HG03060 (cell line): ENCODE data around the gene RBMXL2.
A peak's percentile ranks its signal among the peaks of the same experiment; 100 is the strongest.

ENCODE experiments used
- ATAC-seq: cut with Tn5 transposase; IDR thresholded peaks from one replicate; pipeline ENCODE4 v1.9.1; 2021; ENCODE audit warnings: low read depth, moderate number of reproducible peaks; ENCODE audit not compliant: unreplicated experiment

The RBMXL2 gene

GRCh38 chr11:7088921-7089320 is at the start of gene RBMXL2:
Gene RBMXL2, plus strand, starts transcription at chr11:7088998. Its CDS starts 123 bp downstream, at chr11:7089121.
- no peak for ATAC-seq

DNA sequence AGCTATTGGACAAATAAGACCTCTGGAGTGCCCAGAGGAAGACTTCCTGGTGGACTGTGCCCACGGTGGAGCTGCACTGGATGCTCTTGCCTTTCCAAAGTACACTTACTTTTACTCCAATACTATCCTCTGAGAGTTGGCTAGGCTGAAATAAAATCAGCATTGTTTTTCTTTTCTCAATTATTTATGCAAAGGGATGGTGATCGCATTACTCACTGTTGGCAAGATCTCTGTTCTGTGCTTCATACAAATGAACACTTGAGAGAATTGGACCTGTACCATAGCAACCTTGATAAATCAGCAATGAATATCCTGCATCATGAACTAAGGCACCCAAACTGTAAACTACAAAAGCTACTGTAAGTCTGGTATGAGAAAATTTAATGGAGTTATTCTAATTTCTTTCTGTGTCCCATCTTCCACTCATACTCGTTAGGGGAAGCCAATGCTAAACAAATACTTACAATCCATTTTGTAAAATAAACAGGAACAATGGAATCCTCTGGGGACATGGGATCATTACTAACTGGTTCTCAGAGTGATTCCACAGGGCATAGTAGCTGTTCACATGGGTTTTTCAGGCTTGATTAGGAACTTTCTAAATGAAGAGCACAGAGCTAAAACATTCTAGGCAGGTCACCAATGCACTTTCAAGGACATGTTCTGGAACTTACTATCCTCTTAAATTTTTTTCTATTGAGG is 42.2 kb upstream of the RBMXL2 start:
- ATAC-seq, result no peak

DNA sequence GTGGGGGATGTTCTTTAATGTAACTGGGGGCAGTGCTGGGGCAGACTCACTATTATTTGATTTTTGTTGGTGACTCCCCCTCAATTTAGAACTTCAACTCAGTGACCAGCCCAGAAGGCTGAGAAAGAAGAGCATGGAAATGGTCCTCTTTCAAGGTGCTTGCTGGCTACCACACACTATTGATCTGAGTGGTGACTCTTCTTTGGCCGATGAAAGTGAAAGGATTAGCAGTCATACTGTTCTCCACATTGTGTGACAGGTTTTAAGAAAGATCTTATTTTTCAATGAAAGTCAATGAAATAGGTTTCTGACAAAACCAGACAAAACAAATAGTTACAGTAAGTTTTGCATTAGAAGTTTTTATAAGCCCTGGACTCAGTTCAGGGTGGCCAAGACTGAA is 38.6 kb upstream of the RBMXL2 start:
- ATAC-seq, result no peak

DNA sequence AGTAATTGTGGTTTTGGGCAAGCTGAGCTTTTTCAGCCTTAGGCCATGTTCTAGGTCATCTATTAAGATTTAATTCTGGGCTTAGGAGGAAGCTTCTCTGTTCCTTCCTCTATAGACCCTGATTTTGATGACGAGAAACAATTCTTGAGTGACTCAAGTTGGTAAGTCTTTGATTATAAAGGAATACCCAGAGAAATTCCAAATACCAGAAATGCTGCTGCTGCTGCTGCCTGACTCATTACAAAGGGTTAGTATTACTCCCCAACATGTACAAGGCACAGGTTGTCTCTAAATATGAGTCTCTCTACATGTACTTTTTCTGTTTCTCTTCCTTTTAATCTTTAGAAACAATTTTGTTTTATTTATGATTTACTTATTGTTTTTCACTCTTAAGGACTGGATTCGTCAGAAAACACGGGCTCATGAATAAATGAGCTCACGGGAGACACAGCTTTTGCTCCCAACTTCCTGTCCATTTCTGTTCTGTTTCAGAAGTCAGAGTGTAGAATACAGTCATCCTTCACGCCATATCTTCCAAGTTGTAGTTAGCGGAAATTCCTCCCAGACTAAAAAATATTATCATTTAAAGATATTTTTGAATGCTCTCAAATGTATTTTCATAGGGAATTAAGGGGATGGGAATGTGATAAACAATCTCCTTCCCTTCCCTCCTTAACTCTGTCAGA is 31.8 kb upstream of the RBMXL2 start:
- no peak for ATAC-seq

GRCh38 chr11:7057641-7058040 is 31.2 kb upstream of the RBMXL2 start:
- ATAC-seq, result no peak

DNA sequence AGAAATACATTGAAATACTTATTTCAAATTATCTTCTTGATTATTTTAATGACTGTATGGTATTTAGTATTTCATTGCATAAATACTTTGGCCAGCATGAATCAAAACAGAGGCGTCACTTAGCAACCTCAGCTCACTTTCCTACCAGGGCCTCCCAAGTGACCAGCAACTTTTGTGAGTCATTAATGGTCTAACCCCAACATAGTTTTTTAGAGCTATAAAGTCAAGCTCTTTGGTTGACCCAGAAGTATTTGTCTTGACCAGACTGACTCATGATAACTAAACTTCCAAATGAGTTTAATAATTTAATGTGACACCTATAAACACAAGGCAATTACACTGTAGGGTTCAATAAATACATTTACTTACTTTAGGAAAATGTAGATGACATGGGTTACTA is 27.9 kb upstream of the RBMXL2 start:
- no peak for ATAC-seq

- ATAC-seq, result no peak
These were observed 26.3 kb upstream of the RBMXL2 start for GRCh38 chr11:7062534-7062933.

GRCh38 chr11:7072401-7073028 is 16.3 kb upstream of the RBMXL2 start:
- no peak for ATAC-seq

- ATAC-seq, result no peak
These were observed 11.7 kb upstream of the RBMXL2 start for GRCh38 chr11:7077101-7077500.

- no peak for ATAC-seq
These were observed 9.2 kb upstream of the RBMXL2 start for GRCh38 chr11:7079545-7080135.

GRCh38 chr11:7080900-7081299 is 7.9 kb upstream of the RBMXL2 start:
- no peak for ATAC-seq

- no peak for ATAC-seq
These were observed 7.4 kb upstream of the RBMXL2 start for GRCh38 chr11:7081441-7081840.

DNA sequence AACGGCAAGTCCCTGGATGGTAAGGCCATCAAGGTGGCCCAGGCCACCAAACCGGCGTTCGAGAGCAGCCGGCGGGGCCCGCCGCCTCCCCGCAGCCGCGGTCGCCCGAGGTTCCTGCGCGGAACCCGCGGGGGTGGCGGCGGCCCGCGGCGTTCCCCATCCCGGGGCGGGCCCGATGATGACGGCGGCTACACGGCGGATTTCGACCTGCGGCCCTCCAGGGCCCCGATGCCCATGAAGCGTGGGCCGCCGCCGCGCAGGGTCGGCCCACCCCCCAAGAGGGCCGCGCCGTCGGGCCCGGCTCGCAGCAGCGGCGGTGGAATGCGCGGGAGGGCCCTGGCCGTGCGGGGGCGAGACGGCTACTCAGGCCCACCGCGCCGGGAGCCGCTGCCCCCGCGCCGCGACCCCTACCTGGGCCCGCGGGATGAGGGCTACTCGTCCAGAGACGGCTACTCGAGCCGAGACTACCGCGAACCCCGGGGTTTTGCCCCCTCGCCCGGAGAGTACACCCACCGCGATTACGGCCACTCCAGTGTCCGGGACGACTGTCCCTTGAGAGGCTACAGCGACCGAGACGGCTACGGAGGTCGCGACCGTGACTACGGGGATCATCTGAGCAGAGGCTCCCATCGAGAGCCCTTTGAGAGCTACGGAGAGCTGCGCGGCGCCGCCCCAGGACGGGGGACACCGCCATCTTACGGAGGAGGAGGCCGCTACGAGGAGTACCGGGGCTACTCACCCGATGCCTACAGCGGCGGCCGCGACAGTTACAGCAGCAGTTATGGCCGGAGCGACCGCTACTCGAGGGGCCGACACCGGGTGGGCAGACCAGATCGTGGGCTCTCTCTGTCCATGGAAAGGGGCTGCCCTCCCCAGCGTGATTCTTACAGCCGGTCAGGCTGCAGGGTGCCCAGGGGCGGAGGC is 792 bp downstream of the RBMXL2 start:
- ATAC-seq, result no peak

- peak; percentile 60 for ATAC-seq
These were observed 9.5 kb downstream of the RBMXL2 start for GRCh38 chr11:7098235-7098832.

- no peak for ATAC-seq
These were observed 27.0 kb downstream of the RBMXL2 start for GRCh38 chr11:7115780-7116179.

- no peak for ATAC-seq
These were observed 27.6 kb downstream of the RBMXL2 start for GRCh38 chr11:7116370-7116769.

DNA sequence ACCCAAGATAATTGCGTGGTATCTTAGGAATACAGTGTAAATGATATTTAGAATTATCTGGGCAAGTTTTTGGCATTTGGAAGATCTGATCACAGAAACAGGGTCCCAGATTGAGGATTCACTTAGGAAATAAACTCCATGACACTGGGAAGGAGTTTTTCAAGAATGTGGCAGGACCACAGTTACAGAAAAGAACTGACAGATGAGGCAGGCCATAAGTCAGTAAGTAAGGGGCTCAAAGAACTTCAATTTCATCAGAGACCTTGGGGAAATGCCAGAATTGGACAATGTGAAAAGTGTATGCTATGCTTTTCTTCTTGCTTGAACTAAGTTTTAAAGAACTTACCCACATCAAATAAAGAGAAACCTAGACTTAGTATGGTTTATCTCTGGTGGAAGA is 49.3 kb downstream of the RBMXL2 start:
- no peak for ATAC-seq
